Hematopoietic multipotent progenitor cell treated with erythropoietin and hydrocortisone succinate and interleukin-3 and kit ligand, for 15 days (in vitro differentiated cells): ENCODE data around the gene RASSF7.

Experiments
- DNase-seq: peaks from one replicate; pipeline ENCODE4 v3.0.0-alpha.2; 2015; ENCODE audit warnings: low spot score

RASSF7 gene

GRCh38 chr11:610146-610801 lies 49.5 kb downstream of the RASSF7 start:
- DNase-seq = no peak

GRCh38 chr11:611001-611996 lies 50.5 kb downstream of the RASSF7 start:
- no peak for DNase-seq

DNA sequence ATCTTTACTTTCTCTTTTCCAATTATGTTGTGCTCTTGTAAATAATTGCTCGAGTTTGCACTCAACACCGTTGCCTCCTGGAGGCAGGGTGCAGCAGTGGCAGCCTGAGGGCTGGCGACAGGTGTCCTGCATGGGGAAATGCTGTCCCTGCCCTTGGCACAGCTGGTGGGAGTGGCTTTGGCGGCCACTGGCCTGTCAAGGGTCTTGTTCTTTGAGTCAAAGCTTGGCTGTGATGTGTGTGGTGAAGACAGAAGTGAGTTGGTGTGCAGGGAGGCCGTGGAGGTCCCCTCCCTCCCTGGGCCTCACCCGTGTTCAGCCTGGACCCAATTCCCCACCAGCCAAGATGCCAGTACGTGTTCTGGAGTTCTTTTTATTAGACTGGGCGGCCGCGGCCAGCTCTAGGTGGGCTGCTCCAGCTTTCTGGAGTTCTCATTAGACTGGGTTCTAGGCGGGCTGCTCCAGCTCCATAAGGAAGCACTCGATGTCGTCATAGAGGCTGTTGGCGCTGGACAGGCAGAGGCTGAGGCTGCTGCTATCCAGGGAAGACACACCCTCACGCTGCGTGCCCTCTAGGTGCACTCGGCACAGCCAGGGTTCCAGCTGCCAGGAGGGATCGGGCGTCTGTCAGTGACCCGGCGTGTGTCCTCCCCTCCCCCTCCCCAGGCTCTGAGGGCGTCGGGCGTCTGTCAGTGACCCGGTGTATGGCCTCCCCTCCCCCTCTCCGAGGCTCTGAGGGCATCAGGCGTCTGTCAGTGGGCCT lies 51.6 kb downstream of the RASSF7 start:
- DNase-seq = peak; percentile 15

GRCh38 chr11:612961-613300 lies 52.2 kb downstream of the RASSF7 start:
- DNase-seq = no peak

GRCh38 chr11:613369-613968 lies 52.7 kb downstream of the RASSF7 start:
- peak; percentile 66 for DNase-seq
